ENCODE data around the gene NAMPT. TPM values are rescaled to one million over a fixed set of nuclear protein-coding genes. Genes with fewer than 3 reads are reported as not detected.

NAMPT gene
- total RNA-seq, result 100 to 1,000 TPM in 7 of 9 donors, 10 to 100 TPM in 2; 66.5 to 573 (median 131) TPM
- polyA plus RNA-seq, result 100 to 1,000 TPM in 1 of 2 donors, 10 to 100 TPM in 1; 34.4 to 234 TPM
- long read RNA-seq, donor 1, full-length matches to known transcripts, result 72 of 109 reads
- long read RNA-seq, donor 1, partial matches to known transcripts, result 13 of 109 reads
- long read RNA-seq, donor 1, other reads (novel, unspliced or antisense), result 24 of 109 reads
- long read RNA-seq, donor 2, full-length matches to known transcripts, result 338 of 422 reads
- long read RNA-seq, donor 2, partial matches to known transcripts, result 20 of 422 reads
- long read RNA-seq, donor 2, other reads (novel, unspliced or antisense), result 64 of 422 reads
- long read RNA-seq, donor 3, full-length matches to known transcripts, result 159 of 230 reads
- long read RNA-seq, donor 3, partial matches to known transcripts, result 6 of 230 reads
- long read RNA-seq, donor 3, other reads (novel, unspliced or antisense), result 65 of 230 reads

DNA sequence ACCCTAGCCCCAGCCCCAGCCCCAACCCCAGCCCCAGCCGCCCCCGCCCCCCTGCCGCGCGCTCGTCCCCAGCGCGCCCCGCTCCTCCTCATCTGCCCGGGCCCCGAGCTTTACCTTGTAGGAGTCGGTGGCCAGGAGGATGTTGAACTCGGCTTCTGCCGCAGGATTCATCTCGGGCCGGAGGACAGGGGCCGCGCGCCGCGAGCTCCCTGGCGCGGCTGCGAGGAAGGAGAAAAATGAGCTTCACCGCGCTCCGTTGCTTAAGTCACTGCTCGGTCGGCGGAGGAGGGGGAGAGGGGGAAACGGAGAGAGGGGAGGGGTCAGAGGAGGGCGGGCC is at the start of gene NAMPT:
Gene NAMPT (minus strand): TSS at position 270 of the 337 bp plus-strand sequence. CDS start 99 bp downstream, at position 171.
- H3K27me3 ChIP-seq, result no peaks in the 10 kb centered on the region
- peaks cover 0 to 47% (median 22%) of the 10 kb centered on the region in 12 donors for H3K4me1 ChIP-seq
- whole genome bisulfite sequencing, 4 donors, result 0% methylated on average over 32 of the region's 32 CpGs; no CpG with 5 or more reads in 1 of the 4 donors
- H3K36me3 ChIP-seq, result no peaks in the 10 kb centered on the region
- intact Hi-C loops (cut with DNase I), result loop anchor here in 8 of 10 donors (1.0 to 10.0 kb wide), 14 partner anchors 42 to 883 kb away; partner anchors contain the start of genes ATXN7L1 (in 1 of the 8) and HBP1 (in 1 of the 8)
- peak within 1 kb of the TSS; percentile 66 to 99 (median 95) for H3K27ac ChIP-seq
- peak within 1 kb of the TSS; percentile 50 to 96 (median 78) for H3K4me3 ChIP-seq
- ATAC-seq, result no peak
- TF ChIP-seq POLR2A (IDR thresholded peaks at IDR 0.05), result peak in 1 of 2 donors; percentile 85
- TF ChIP-seq, protein P1, sequence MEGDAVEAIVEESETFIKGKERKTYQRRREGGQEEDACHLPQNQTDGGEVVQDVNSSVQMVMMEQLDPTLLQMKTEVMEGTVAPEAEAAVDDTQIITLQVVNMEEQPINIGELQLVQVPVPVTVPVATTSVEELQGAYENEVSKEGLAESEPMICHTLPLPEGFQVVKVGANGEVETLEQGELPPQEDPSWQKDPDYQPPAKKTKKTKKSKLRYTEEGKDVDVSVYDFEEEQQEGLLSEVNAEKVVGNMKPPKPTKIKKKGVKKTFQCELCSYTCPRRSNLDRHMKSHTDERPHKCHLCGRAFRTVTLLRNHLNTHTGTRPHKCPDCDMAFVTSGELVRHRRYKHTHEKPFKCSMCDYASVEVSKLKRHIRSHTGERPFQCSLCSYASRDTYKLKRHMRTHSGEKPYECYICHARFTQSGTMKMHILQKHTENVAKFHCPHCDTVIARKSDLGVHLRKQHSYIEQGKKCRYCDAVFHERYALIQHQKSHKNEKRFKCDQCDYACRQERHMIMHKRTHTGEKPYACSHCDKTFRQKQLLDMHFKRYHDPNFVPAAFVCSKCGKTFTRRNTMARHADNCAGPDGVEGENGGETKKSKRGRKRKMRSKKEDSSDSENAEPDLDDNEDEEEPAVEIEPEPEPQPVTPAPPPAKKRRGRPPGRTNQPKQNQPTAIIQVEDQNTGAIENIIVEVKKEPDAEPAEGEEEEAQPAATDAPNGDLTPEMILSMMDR (IDR thresholded peaks at IDR 0.05), result no peak
- no peak for DNase-seq
- no peaks in the 10 kb centered on the region for H3K9me3 ChIP-seq

DNA sequence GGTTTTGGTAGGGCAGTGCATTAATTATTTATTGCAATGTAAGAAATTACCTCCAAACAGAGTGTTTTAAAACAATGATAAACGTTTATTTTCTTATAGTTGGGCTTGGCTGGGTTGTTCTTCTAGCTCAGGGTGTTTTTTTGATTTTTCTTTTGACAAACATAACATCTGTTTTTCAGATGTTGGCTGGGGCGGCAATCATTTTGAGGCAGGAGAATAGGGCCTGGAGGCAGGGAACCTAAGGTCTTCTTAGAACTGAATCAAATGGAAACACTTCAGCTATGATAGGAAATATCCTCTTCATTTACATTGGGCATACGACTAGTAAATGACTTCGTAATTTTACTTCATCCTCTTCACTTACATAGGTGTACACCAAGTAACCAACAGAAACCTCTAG is 47.4 kb upstream of the NAMPT start:
- Histone ChIP-seq H3K4me1 (peaks cover 0 to 11% (median 0%) of the 10 kb centered on the region in 12 donors), H3K9me3 (peaks cover 0 to 5% (median 0%) of the 10 kb centered on the region in 12 donors), H3K27ac (no peak overlapping the region), H3K36me3 (no peaks in the 10 kb centered on the region), H3K27me3 (no peaks in the 10 kb centered on the region), H3K4me3 (no peak overlapping the region)
- WGBS, 4 donors, result 75 to 81% (median 77%) methylated on average over 4 of the region's 4 CpGs
- no peak for TF ChIP-seq POLR2A (IDR thresholded peaks at IDR 0.05)
- TF ChIP-seq, protein P1 (IDR thresholded peaks at IDR 0.05), result no peak
- intact Hi-C loops (cut with DNase I), result no loop called here
- DNase-seq (no peak), ATAC-seq (no peak)

DNA sequence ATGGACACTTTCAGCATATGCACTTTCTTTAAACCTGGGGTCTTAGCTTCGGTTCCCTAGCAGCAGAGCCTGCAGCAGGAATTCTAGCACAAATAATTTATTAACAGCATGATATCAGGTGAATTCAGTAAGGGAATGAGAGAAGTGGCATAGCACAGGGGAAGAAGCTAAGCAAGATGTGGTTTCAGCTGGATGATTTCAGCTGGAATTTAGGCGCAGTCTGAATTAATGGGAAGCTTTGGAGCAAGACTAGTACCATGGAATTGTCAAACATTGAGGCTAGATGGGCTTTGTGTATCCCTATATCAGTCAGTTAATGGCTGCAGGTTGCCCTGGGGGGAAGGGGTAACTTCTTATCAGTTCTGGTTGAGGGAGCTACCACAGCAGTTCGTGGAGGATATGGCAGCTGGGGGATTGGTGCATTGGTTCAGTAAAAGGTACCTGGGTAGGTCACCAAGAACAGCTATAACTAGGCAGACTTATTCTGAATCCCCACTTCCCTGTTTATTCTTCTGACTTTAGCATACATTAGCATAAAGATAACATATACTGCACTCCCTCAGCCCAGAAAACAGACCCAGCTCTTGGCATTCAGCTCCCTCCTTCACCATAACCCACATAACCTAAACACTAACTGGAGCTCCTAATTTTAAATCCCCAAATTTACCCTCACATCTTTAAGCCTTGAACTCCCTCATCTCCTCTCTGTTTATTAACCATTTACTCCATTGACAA is 46.8 kb upstream of the NAMPT start:
- intact Hi-C loops (cut with DNase I), result no loop called here
- no peak for TF ChIP-seq POLR2A (IDR thresholded peaks at IDR 0.05)
- TF ChIP-seq, protein P1 (IDR thresholded peaks at IDR 0.05), result no peak
- H3K4me1 ChIP-seq, result peaks cover 0 to 11% (median 0%) of the 10 kb centered on the region in 12 donors
- H3K27me3 ChIP-seq, result no peaks in the 10 kb centered on the region
- WGBS, 4 donors, result 38 to 62% (median 52%) methylated on average over 3 of the region's 3 CpGs
- no peaks in the 10 kb centered on the region for H3K36me3 ChIP-seq
- no peaks in the 10 kb centered on the region for H3K9me3 ChIP-seq
- DNase-seq (no peak), ATAC-seq (no peak)
- no peak overlapping the region for H3K27ac ChIP-seq
- H3K4me3 ChIP-seq, result no peak overlapping the region

Measured in heart left ventricle (tissue), 16 donors.